Astrocyte (in vitro differentiated cells and primary cell): ENCODE data around the gene PLEKHG7.

Experiments
- EZH2 ChIP-seq: IDR thresholded peaks from 2 replicates; pipeline ENCODE4 v1.6.1; 2012; ENCODE audit warnings: mild to moderate bottlenecking, low read length, inconsistent platforms; ENCODE audit not compliant: insufficient read depth
- TF ChIP-seq, protein P1 (sequence below): IDR thresholded peaks from 2 replicates; pipeline ENCODE4 v1.5.1; 2011; ENCODE audit warnings: low read depth, mild to moderate bottlenecking, inconsistent platforms, low read length, moderate library complexity; ENCODE audit not compliant: insufficient read depth

DNA sequence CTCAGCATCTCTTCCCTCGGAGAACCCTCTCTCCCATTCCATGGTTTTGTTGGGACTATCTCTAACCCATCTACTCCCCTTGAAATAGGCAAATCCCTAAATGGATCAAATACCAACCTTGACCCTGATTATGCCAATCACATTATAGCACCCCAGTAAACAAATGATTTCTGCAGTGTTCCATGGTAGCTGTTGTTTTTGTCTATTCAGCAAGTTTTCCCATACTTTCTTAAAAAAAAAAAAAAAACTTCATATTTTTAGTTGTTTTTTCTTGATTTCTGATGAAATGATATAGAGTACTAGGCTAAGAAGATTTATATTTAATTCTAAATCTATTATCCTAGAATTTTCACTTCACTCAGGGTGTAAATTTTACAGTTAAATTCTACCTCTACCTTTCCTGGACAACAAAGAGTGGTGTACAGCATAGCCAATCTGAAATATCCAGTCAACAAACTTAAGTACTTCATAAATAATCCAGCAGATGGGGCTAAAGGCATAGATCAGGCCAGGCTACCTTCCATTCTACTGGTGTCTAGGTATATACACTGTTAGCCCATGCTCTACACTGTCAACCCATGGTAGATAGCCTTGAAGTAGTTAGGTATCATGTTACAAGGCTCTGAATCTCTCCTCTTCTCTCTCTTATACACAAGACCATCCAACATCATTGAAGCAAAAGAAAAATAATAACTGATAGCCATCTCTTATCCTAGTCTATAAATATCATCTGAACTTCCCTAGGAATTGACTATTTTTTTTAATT, 82.2 kb downstream of the PLEKHG7 start:
- TF ChIP-seq, protein P1, sequence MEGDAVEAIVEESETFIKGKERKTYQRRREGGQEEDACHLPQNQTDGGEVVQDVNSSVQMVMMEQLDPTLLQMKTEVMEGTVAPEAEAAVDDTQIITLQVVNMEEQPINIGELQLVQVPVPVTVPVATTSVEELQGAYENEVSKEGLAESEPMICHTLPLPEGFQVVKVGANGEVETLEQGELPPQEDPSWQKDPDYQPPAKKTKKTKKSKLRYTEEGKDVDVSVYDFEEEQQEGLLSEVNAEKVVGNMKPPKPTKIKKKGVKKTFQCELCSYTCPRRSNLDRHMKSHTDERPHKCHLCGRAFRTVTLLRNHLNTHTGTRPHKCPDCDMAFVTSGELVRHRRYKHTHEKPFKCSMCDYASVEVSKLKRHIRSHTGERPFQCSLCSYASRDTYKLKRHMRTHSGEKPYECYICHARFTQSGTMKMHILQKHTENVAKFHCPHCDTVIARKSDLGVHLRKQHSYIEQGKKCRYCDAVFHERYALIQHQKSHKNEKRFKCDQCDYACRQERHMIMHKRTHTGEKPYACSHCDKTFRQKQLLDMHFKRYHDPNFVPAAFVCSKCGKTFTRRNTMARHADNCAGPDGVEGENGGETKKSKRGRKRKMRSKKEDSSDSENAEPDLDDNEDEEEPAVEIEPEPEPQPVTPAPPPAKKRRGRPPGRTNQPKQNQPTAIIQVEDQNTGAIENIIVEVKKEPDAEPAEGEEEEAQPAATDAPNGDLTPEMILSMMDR = peak; percentile 49
- no peak for TF ChIP-seq EZH2
